HAP-1 (cell line): Measurements from ENCODE around the gene PPIP5K2.
A peak's percentile ranks its signal among the peaks of the same experiment; 100 is the strongest.
"Not testable (repeated sequence)": the region's sequence is repeated elsewhere in the genome, so short reads cannot be mapped to it uniquely, and the experiment has no call there.

Experiments used
- DNase-seq, 2 experiments: peaks; one replicate each; pipeline ENCODE4 v3.0.0-alpha.2; 2016 to 2020; ENCODE audit warnings: low spot score in 2 of 2
- H3K27me3 ChIP-seq: fragments of 250-450 bp; sonication (Bioruptor Pico); 2 replicates; pipeline ENCODE4 v1.5.1; 2020; ENCODE audit warnings: low read depth, mild to moderate bottlenecking, moderate library complexity
- H3K36me3 ChIP-seq: fragments of 250-450 bp; sonication (Bioruptor Pico); replicated peaks from 2 replicates; pipeline ENCODE4 v1.5.1; 2020; ENCODE audit warnings: mild to moderate bottlenecking
- H3K4me1 ChIP-seq: fragments of 250-450 bp; sonication (Bioruptor Pico); 2 replicates; pipeline ENCODE4 v1.5.1; 2020; ENCODE audit warnings: mild to moderate bottlenecking
- H3K4me3 ChIP-seq: fragments of 250-450 bp; sonication (Bioruptor Pico); 2 replicates; pipeline ENCODE4 v1.5.1; 2020; ENCODE audit warnings: mild to moderate bottlenecking, moderate library complexity
- H3K9me3 ChIP-seq: fragments of 250-450 bp; sonication (Bioruptor Pico); 2 replicates; pipeline ENCODE4 v1.5.1; 2020; ENCODE audit warnings: mild to moderate bottlenecking, moderate library complexity
- in situ Hi-C: fragments of 300-500 bp; cut with MboI; formaldehyde crosslinking; loops from 3 replicates; pipeline ENCODE4 v1.14.3; 2020; ENCODE audit warnings: low sequenced_read_pairs, inconsistent platforms, mixed read lengths

PPIP5K2 gene

GRCh38 chr5:103135461-103135860, 15.4 kb downstream of the PPIP5K2 start:
- in situ Hi-C loops = no loop called here
- H3K4me1 ChIP-seq = no peaks in the 10 kb centered on the region
- DNase-seq = no peak
- no peaks in the 10 kb centered on the region for H3K9me3 ChIP-seq
- no peak overlapping the region for H3K4me3 ChIP-seq
- peaks cover 5% of the 10 kb centered on the region for H3K36me3 ChIP-seq
- H3K27me3 ChIP-seq = no peaks in the 10 kb centered on the region

- Histone ChIP-seq H3K36me3 (peaks cover 5% of the 10 kb centered on the region), H3K9me3 (no peaks in the 10 kb centered on the region), H3K4me3 (no peak overlapping the region), H3K4me1 (no peaks in the 10 kb centered on the region), H3K27me3 (no peaks in the 10 kb centered on the region)
- in situ Hi-C loops = no loop called here
- DNase-seq = no peak
These were observed 18.1 kb downstream of the PPIP5K2 start for GRCh38 chr5:103138202-103138690.

GRCh38 chr5:103139264-103139865, 19.3 kb downstream of the PPIP5K2 start:
- in situ Hi-C loops = no loop called here
- no peaks in the 10 kb centered on the region for H3K9me3 ChIP-seq
- no peaks in the 10 kb centered on the region for H3K27me3 ChIP-seq
- no peaks in the 10 kb centered on the region for H3K4me1 ChIP-seq
- DNase-seq = peak; percentile 51 to 85
- H3K36me3 ChIP-seq = peaks cover 5% of the 10 kb centered on the region
- H3K4me3 ChIP-seq = no peak overlapping the region

- H3K9me3 ChIP-seq, H3K36me3 ChIP-seq, H3K4me3 ChIP-seq, in situ Hi-C loops, H3K4me1 ChIP-seq, DNase-seq, H3K27me3 ChIP-seq: not testable (repeated sequence)
These were observed 22.0 kb downstream of the PPIP5K2 start for GRCh38 chr5:103142132-103142531.

GRCh38 chr5:103145196-103145595, 25.1 kb downstream of the PPIP5K2 start:
- in situ Hi-C loops = no loop called here
- Histone ChIP-seq H3K4me3 (no peak overlapping the region), H3K36me3 (no peaks in the 10 kb centered on the region), H3K9me3 (no peaks in the 10 kb centered on the region), H3K27me3 (no peaks in the 10 kb centered on the region), H3K4me1 (no peaks in the 10 kb centered on the region)
- no peak for DNase-seq

- DNase-seq = no peak
- Histone ChIP-seq H3K36me3 (peaks cover 4% of the 10 kb centered on the region; the same call in 1 of the 2 replicates), H3K4me3 (no peak overlapping the region), H3K4me1 (no peaks in the 10 kb centered on the region), H3K9me3 (no peaks in the 10 kb centered on the region), H3K27me3 (no peaks in the 10 kb centered on the region)
- in situ Hi-C loops = no loop called here
These were observed 28.1 kb downstream of the PPIP5K2 start for GRCh38 chr5:103148213-103148612.

- in situ Hi-C loops = no loop called here
- H3K4me3 ChIP-seq = no peak overlapping the region
These were observed 31.1 kb downstream of the PPIP5K2 start for GRCh38 chr5:103151156-103151555.

GRCh38 chr5:103166706-103167105, 46.6 kb downstream of the PPIP5K2 start:
- no peaks in the 10 kb centered on the region for H3K27me3 ChIP-seq
- in situ Hi-C loops = no loop called here
- no peak overlapping the region for H3K4me3 ChIP-seq
- H3K36me3 ChIP-seq = no peaks in the 10 kb centered on the region
- H3K4me1 ChIP-seq = no peaks in the 10 kb centered on the region; the same call in 1 of the 2 replicates
- no peak for DNase-seq
- H3K9me3 ChIP-seq = no peaks in the 10 kb centered on the region

More at GRCh38 chr5:103151156-103151555, 31.1 kb downstream of the PPIP5K2 start:
- DNase-seq = no peak
- Histone ChIP-seq H3K27me3 (no peaks in the 10 kb centered on the region), H3K36me3 (peaks cover 8% of the 10 kb centered on the region), H3K9me3 (no peaks in the 10 kb centered on the region), H3K4me1 (no peaks in the 10 kb centered on the region)

GRCh38 chr5:103174147-103174546, 54.0 kb downstream of the PPIP5K2 start:
- no peak overlapping the region for H3K4me3 ChIP-seq
- peaks cover 29% of the 10 kb centered on the region for H3K4me1 ChIP-seq
- in situ Hi-C loops = no loop called here
- no peaks in the 10 kb centered on the region for H3K36me3 ChIP-seq
- no peaks in the 10 kb centered on the region for H3K27me3 ChIP-seq
- no peaks in the 10 kb centered on the region for H3K9me3 ChIP-seq
- DNase-seq = no peak

GRCh38 chr5:103177543-103177942, 57.4 kb downstream of the PPIP5K2 start:
- Histone ChIP-seq H3K36me3 (no peaks in the 10 kb centered on the region), H3K27me3 (no peaks in the 10 kb centered on the region), H3K4me3 (no peak overlapping the region), H3K9me3 (no peaks in the 10 kb centered on the region), H3K4me1 (peaks cover 23% of the 10 kb centered on the region)
- DNase-seq = peak in 1 of 2 experiments; percentile 17
- in situ Hi-C loops = no loop called here

GRCh38 chr5:103178167-103178566, 58.1 kb downstream of the PPIP5K2 start:
- no peaks in the 10 kb centered on the region for H3K27me3 ChIP-seq
- DNase-seq = no peak

GRCh38 chr5:103186152-103186551, 66.1 kb downstream of the PPIP5K2 start:
- H3K9me3 ChIP-seq = no peaks in the 10 kb centered on the region
- no peaks in the 10 kb centered on the region for H3K27me3 ChIP-seq
- in situ Hi-C loops = no loop called here
- no peaks in the 10 kb centered on the region for H3K4me1 ChIP-seq
- no peak overlapping the region for H3K4me3 ChIP-seq
- no peaks in the 10 kb centered on the region; the same call in 1 of the 2 replicates for H3K36me3 ChIP-seq
- DNase-seq = no peak

More at GRCh38 chr5:103178167-103178566, 58.1 kb downstream of the PPIP5K2 start:
- peaks cover 17% of the 10 kb centered on the region for H3K4me1 ChIP-seq
- H3K4me3 ChIP-seq = no peak overlapping the region
- no peaks in the 10 kb centered on the region for H3K9me3 ChIP-seq
- H3K36me3 ChIP-seq = no peaks in the 10 kb centered on the region
- in situ Hi-C loops = no loop called here

GRCh38 chr5:103188436-103188835, 68.3 kb downstream of the PPIP5K2 start:
- no peaks in the 10 kb centered on the region; the same call in 1 of the 2 replicates for H3K36me3 ChIP-seq
- H3K9me3 ChIP-seq = no peaks in the 10 kb centered on the region
- H3K4me3 ChIP-seq = no peak overlapping the region
- no peaks in the 10 kb centered on the region for H3K27me3 ChIP-seq
- no peaks in the 10 kb centered on the region for H3K4me1 ChIP-seq
- in situ Hi-C loops = no loop called here
- DNase-seq = no peak

GRCh38 chr5:103203226-103203625, 83.1 kb downstream of the PPIP5K2 start:
- H3K4me1 ChIP-seq = no peaks in the 10 kb centered on the region
- no peak for DNase-seq
- no peaks in the 10 kb centered on the region for H3K27me3 ChIP-seq
- H3K9me3 ChIP-seq = no peaks in the 10 kb centered on the region
- H3K4me3 ChIP-seq = no peak overlapping the region
- no peaks in the 10 kb centered on the region for H3K36me3 ChIP-seq
- in situ Hi-C loops = no loop called here

GRCh38 chr5:103204990-103205389, 84.9 kb downstream of the PPIP5K2 start:
- H3K4me1 ChIP-seq, H3K4me3 ChIP-seq, DNase-seq, H3K27me3 ChIP-seq, in situ Hi-C loops, H3K9me3 ChIP-seq, H3K36me3 ChIP-seq: not testable (repeated sequence)
